ENCODE measurements around the gene FGF2.

FGF2 gene

DNA sequence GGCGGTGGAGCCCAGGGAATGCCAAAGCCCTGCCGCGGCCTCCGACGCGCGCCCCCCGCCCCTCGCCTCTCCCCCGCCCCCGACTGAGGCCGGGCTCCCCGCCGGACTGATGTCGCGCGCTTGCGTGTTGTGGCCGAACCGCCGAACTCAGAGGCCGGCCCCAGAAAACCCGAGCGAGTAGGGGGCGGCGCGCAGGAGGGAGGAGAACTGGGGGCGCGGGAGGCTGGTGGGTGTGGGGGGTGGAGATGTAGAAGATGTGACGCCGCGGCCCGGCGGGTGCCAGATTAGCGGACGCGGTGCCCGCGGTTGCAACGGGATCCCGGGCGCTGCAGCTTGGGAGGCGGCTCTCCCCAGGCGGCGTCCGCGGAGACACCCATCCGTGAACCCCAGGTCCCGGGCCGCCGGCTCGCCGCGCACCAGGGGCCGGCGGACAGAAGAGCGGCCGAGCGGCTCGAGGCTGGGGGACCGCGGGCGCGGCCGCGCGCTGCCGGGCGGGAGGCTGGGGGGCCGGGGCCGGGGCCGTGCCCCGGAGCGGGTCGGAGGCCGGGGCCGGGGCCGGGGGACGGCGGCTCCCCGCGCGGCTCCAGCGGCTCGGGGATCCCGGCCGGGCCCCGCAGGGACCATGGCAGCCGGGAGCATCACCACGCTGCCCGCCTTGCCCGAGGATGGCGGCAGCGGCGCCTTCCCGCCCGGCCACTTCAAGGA, at the start of gene FGF2:
FGF2 (plus strand) TSS at position 279 of the 705 bp plus-strand sequence; CDS start at position 623, 344 bp downstream.
- no peak within 1 kb of the TSS for H3K27ac ChIP-seq
- no peak for TF ChIP-seq ZFX (IDR thresholded peaks at IDR 0.05; ENCODE audit: borderline replicate concordance)
- TF ChIP-seq, protein P1, sequence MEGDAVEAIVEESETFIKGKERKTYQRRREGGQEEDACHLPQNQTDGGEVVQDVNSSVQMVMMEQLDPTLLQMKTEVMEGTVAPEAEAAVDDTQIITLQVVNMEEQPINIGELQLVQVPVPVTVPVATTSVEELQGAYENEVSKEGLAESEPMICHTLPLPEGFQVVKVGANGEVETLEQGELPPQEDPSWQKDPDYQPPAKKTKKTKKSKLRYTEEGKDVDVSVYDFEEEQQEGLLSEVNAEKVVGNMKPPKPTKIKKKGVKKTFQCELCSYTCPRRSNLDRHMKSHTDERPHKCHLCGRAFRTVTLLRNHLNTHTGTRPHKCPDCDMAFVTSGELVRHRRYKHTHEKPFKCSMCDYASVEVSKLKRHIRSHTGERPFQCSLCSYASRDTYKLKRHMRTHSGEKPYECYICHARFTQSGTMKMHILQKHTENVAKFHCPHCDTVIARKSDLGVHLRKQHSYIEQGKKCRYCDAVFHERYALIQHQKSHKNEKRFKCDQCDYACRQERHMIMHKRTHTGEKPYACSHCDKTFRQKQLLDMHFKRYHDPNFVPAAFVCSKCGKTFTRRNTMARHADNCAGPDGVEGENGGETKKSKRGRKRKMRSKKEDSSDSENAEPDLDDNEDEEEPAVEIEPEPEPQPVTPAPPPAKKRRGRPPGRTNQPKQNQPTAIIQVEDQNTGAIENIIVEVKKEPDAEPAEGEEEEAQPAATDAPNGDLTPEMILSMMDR (IDR thresholded peaks at IDR 0.05): no peak

DNA sequence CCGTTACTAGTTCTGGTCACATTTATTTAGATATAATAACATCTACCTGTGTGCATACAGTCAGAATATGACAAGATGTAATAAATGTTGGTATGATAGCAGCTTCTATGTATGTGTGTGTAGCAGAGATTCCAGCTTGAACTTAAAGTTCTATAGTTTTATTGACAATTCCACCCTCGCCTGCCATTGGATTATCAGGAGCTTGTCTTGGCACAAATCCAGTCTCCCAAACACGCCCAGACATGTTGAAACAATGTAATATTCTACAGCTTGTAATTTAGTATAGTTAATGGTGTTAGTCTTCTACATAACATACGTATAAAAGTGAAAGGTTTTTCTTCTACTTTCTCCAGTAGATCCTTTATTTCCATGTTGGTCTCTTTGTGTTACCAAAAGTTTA, 49.7 kb upstream of the FGF2 start:
- H3K27ac ChIP-seq: no peak overlapping the region
- TF ChIP-seq, protein P1 (IDR thresholded peaks at IDR 0.05): no peak
- no peak for TF ChIP-seq ZFX (IDR thresholded peaks at IDR 0.05; ENCODE audit: borderline replicate concordance)

DNA sequence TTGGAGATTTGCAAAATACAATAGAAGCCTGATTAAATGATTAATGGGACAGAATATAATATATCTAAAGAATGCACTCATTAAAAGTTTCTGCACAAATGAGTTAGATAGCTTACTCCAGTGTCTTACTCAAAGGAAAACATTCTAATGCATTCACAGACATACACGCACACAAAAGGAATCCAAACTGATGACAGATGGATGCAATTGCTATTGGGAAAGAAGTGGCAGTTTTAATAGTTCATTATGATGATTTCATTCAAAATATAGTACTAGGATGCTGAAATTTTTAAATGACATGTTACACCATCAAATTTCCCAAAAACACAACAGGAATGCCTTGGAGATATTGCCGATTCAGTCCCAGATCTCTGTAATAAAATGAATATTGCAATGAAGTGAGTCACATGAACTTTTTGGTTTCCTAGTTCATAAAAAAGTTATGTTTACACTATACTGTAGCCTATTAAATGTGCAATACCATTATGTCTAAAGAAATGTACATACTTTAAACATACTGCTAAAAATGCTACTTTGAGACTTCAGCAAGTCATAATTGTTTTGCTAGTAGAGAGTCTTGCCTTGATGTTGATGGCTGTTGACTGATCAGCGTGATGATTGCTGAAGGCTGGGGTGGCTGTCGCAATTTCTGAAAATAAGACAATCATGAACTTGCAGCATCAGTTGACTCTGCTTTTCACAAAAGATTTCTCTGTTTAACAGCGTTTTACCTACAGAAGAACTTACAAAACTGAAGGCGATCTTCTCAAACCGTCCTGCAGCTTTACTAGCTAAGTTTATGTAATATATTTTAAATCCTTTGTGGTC, 48.6 kb upstream of the FGF2 start:
- TF ChIP-seq, protein P1 (IDR thresholded peaks at IDR 0.05): no peak
- no peak for TF ChIP-seq ZFX (IDR thresholded peaks at IDR 0.05; ENCODE audit: borderline replicate concordance)
- no peak overlapping the region for H3K27ac ChIP-seq

DNA sequence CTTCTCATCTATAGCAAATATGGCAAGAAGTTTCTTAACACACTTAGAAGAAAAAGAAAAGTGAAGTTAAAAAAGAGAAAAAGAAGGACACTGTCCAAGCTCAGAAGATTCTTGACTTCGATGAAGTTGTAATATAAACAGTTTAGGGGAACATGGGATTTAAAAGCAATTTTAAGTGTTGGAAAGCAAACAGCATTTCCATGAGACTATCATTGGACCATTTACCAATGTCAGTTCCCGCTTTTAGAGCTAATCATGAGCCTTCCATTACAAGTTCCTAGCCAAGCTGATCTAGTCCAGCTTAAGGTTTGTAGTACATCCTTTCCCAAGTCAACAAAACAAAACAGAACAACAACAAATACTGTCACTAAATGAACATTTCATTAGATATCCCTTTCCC, 45.1 kb upstream of the FGF2 start:
- TF ChIP-seq ZFX (IDR thresholded peaks at IDR 0.05; ENCODE audit: borderline replicate concordance): no peak
- TF ChIP-seq, protein P1 (IDR thresholded peaks at IDR 0.05): no peak
- no peak overlapping the region for H3K27ac ChIP-seq

DNA sequence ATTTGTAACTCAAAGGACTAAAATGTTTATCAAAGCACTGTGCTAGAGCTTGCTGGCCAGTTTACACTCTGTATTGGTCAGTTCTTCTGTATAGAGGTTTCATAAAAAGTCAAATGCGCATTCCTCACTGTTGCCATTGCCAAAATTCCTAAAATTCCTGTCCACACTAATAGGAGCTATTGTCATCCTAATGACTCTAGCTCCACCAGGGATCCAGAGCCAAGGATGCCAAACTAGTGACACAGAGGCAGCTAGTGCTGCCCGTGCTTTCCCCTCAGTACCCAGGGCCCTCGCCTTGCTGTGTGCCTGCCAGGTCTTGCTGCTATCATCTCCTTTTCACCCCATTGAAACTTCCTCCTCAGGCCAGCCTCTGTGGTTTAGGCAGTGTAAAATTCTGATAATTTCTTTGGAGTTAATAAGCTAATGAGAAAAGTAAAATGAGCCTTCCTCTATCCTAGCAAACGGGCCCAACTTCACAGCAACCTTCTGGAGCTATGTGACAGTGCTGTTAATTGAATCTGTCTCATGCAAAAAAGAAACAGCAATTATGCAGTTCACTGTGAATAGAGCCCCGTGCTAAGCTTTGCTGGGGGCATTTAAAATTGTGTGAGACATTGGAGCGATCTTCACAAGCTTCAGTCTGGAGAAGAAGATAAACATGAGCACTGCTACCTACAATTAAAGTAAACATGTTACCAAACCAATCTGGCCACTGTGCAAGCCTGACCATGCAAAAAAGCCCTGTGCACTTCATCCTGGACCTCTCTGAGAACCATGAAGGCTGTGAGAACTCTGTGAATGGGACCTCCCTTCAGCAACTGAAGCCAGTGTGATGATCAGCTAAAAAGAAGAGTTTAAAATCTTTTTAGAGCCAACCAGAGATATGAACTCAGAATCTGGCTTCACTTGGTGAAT, 43.1 kb upstream of the FGF2 start:
- H3K27ac ChIP-seq: no peak overlapping the region
- TF ChIP-seq, protein P1 (IDR thresholded peaks at IDR 0.05): no peak
- TF ChIP-seq ZFX (IDR thresholded peaks at IDR 0.05; ENCODE audit: borderline replicate concordance): no peak

DNA sequence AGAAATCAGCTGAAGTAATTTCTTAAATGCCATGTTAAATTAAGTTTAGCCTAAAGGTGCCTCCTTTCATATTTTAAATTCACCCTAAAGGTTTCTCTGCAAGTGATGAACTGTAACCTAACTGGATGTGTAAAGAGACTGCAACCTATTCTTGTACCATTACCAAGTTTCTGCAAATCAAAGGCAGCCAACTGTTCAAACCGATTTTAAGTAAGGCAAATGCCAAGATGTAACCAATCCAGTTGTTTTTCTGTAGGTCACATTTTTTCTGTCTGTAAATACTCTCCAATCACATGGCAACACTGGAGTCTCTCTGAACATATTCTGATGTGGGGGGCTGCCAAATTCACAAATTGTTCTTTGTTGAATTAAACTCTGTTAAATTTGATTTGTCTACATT, 42.4 kb upstream of the FGF2 start:
- H3K27ac ChIP-seq: no peak overlapping the region
- TF ChIP-seq, protein P1 (IDR thresholded peaks at IDR 0.05): no peak
- no peak for TF ChIP-seq ZFX (IDR thresholded peaks at IDR 0.05; ENCODE audit: borderline replicate concordance)
